ENCODE results near the gene MOV10. TPM values are rescaled to one million over a fixed set of nuclear protein-coding genes. Genes with fewer than 3 reads are reported as not detected.

The MOV10 gene
- total RNA-seq, 4 donors from 2014 or later = 30.6 to 69.9 (median 43.8) TPM

DNA sequence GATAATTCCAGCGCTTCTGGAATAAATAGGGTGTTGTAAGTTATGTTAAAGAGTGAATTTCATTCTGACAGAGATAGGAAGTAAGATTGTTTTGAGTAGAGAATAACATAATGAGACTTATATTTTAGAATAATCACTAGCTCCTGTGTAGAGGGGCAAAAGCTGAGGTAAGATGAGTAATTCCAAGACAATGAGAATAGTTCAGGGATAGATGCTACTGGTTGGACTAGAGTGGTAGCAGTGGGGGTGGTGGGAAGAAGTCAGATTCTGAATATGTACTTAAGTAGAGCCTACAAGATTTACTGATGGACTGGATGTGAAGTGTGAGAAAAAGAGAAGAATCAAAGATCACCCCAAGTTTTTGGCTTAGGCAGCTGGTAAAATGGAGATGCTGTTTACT is 23.3 kb upstream of the MOV10 start:
- Histone ChIP-seq H3K27ac (no peak overlapping the region), H3K4me3 (no peak overlapping the region), H3K36me3 (peaks cover 0 to 75% (median 0%) of the 10 kb centered on the region in 3 donors), H3K27me3 (no peaks in the 10 kb centered on the region), H3K9me3 (no peaks in the 10 kb centered on the region), H3K4me1 (peaks cover 0 to 3% (median 0%) of the 10 kb centered on the region in 4 donors)
- no peak for DNase-seq (ENCODE audit: low spot score in 2 of 2)
- TF ChIP-seq CTCF (IDR thresholded peaks at IDR 0.05) (no peak), EP300 (IDR thresholded peaks at IDR 0.05) (no peak), POLR2A (IDR thresholded peaks at IDR 0.05) (no peak)
- 96 to 100% methylated on average over 1 of the region's 1 CpG for WGBS, 2 donors

- no peak overlapping the region for H3K27ac ChIP-seq
- no peak for DNase-seq (ENCODE audit: low spot score in 2 of 2)
- H3K4me1 ChIP-seq = no peaks in the 10 kb centered on the region
- H3K36me3 ChIP-seq = peaks cover 0 to 99% (median 12%) of the 10 kb centered on the region in 3 donors
- no peaks in the 10 kb centered on the region for H3K9me3 ChIP-seq
- TF ChIP-seq EP300 (IDR thresholded peaks at IDR 0.05) (no peak), POLR2A (IDR thresholded peaks at IDR 0.05) (no peak)
- no peak overlapping the region for H3K4me3 ChIP-seq
- 93% methylated on average over 3 of the region's 3 CpGs for WGBS, 2 donors
- no peaks in the 10 kb centered on the region for H3K27me3 ChIP-seq
These were observed 8.6 kb upstream of the MOV10 start for GRCh38 chr1:112665857-112666256.

- Histone ChIP-seq H3K4me3 (no peak overlapping the region), H3K9me3 (no peaks in the 10 kb centered on the region), H3K27ac (no peak overlapping the region), H3K4me1 (no peaks in the 10 kb centered on the region), H3K36me3 (peaks cover 0 to 97% (median 12%) of the 10 kb centered on the region in 3 donors), H3K27me3 (no peaks in the 10 kb centered on the region)
- TF ChIP-seq EP300 (IDR thresholded peaks at IDR 0.05) (no peak), POLR2A (IDR thresholded peaks at IDR 0.05) (no peak), CTCF (IDR thresholded peaks at IDR 0.05) (no peak)
- DNase-seq (ENCODE audit: low spot score in 2 of 2) = no peak
- WGBS, 2 donors = 94 to 97% methylated on average over 2 of the region's 2 CpGs
These were observed 7.5 kb upstream of the MOV10 start for GRCh38 chr1:112666946-112667345.

DNA sequence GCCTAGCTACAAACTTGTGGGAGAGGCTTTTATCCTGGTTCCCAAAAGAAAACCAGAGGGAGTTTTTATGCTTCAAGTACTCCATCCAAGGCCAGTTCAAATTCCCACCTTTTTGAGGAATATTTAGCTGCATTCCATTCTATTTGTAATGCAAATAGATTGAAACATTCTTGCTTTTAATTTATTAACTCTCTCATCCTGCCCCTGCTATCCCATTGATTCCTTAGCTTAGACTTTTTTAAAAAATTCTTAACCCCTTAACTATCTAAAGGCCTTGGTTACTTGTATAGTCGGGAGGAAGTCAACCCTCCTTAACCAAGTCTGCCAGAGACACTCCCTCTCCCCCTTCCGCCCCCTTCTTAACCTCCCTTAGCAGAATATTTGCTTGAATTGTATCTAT is 2.5 kb upstream of the MOV10 start:
- Histone ChIP-seq H3K27me3 (no peaks in the 10 kb centered on the region), H3K9me3 (no peaks in the 10 kb centered on the region), H3K4me1 (peaks cover 0 to 22% (median 9%) of the 10 kb centered on the region in 4 donors), H3K36me3 (peaks cover 0 to 49% (median 9%) of the 10 kb centered on the region in 3 donors), H3K4me3 (no peak overlapping the region), H3K27ac (no peak overlapping the region)
- TF ChIP-seq CTCF (IDR thresholded peaks at IDR 0.05) (no peak), EP300 (IDR thresholded peaks at IDR 0.05) (no peak), POLR2A (IDR thresholded peaks at IDR 0.05) (no peak)
- 56 to 59% methylated on average over 2 of the region's 2 CpGs for WGBS, 2 donors
- no peak for DNase-seq (ENCODE audit: low spot score in 2 of 2)

DNA sequence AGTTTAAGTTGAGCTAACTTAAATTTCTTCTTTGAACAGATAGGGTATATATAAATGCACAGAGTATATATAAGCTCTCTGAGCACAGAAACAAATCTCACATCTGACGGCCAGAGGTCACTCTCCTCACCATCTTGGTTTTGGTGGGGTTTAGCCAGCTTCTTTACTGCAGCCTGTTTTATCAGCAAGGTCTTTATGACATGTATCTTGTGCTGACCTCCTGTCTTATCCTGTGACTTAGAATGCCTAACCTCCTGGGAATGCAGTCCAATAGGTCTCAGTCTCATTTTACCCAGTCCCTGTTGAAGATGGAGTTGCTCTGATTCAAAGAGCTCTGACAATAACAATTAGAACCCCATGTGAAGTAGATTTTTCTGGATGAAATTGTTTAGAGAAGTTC is 1.6 kb upstream of the MOV10 start:
- H3K4me3 ChIP-seq = no peak overlapping the region
- WGBS, 2 donors = 71 to 80% methylated on average over 1 of the region's 1 CpG
- H3K36me3 ChIP-seq = peaks cover 0 to 41% (median 9%) of the 10 kb centered on the region in 3 donors
- H3K27me3 ChIP-seq = no peaks in the 10 kb centered on the region
- TF ChIP-seq EP300 (IDR thresholded peaks at IDR 0.05) (no peak), CTCF (IDR thresholded peaks at IDR 0.05) (no peak), POLR2A (IDR thresholded peaks at IDR 0.05) (no peak)
- H3K27ac ChIP-seq = peak overlapping the region in 2 of 4 donors; percentile 94 to 96
- DNase-seq (ENCODE audit: low spot score in 2 of 2) = no peak
- H3K9me3 ChIP-seq = no peaks in the 10 kb centered on the region
- peaks cover 0 to 22% (median 9%) of the 10 kb centered on the region in 4 donors for H3K4me1 ChIP-seq
